Left hindlimb (tissue), 1 donor: ENCODE measurements around the gene DNAJC17.

ENCODE experiments used
- DNase-seq: peaks from one replicate; pipeline ENCODE4 v3.0.0-alpha.2; 2018

DNAJC17 gene

GRCh38 chr15:40807028-40807887 lies at the start of gene DNAJC17, which contains the start of gene ZFYVE19:
TSS of gene DNAJC17 (minus strand) at chr15:40807473. CDS start at chr15:40807446, 27 bp downstream.
TSS of gene ZFYVE19 (plus strand) at chr15:40807089. CDS start at chr15:40807590, 501 bp downstream.
- DNase-seq = peak; percentile 98

GRCh38 chr15:40856746-40857145 lies 49.5 kb upstream of the DNAJC17 start:
- no peak for DNase-seq

- DNase-seq = no peak
Observed at GRCh38 chr15:40855706-40856234, 48.5 kb upstream of the DNAJC17 start.

GRCh38 chr15:40854161-40854560 lies 46.9 kb upstream of the DNAJC17 start:
- DNase-seq = no peak

- no peak for DNase-seq
Observed at GRCh38 chr15:40853241-40853890, 46.1 kb upstream of the DNAJC17 start.

GRCh38 chr15:40852529-40852928 lies 45.3 kb upstream of the DNAJC17 start:
- no peak for DNase-seq

- DNase-seq = no peak
Observed at GRCh38 chr15:40850576-40851112, 43.4 kb upstream of the DNAJC17 start.

- DNase-seq = no peak
Observed at GRCh38 chr15:40847223-40847961, 40.1 kb upstream of the DNAJC17 start.

- no peak for DNase-seq
Observed at GRCh38 chr15:40846841-40847222, 39.6 kb upstream of the DNAJC17 start.

- DNase-seq = no peak
Observed at GRCh38 chr15:40845511-40846284, 38.4 kb upstream of the DNAJC17 start.

- no peak for DNase-seq
Observed at GRCh38 chr15:40845036-40845435, 37.8 kb upstream of the DNAJC17 start.

- no peak for DNase-seq
Observed at GRCh38 chr15:40844696-40845030, 37.4 kb upstream of the DNAJC17 start.

- DNase-seq = no peak
Observed at GRCh38 chr15:40843885-40844695, 36.8 kb upstream of the DNAJC17 start, which contains the start of gene SPINT1. TSS of gene SPINT1 (plus strand) at chr15:40844048. CDS start at chr15:40844555, 507 bp downstream.

- DNase-seq = no peak
Observed at GRCh38 chr15:40843261-40843884, 36.1 kb upstream of the DNAJC17 start.

GRCh38 chr15:40841741-40842140 lies 34.5 kb upstream of the DNAJC17 start:
- DNase-seq = no peak

GRCh38 chr15:40838756-40839155 lies 31.5 kb upstream of the DNAJC17 start:
- DNase-seq = no peak

GRCh38 chr15:40836020-40836419 lies 28.7 kb upstream of the DNAJC17 start:
- DNase-seq = no peak

GRCh38 chr15:40832903-40833302 lies 25.6 kb upstream of the DNAJC17 start:
- DNase-seq = no peak

- no peak for DNase-seq
Observed at GRCh38 chr15:40831861-40832260, 24.6 kb upstream of the DNAJC17 start.

- no peak for DNase-seq
Observed at GRCh38 chr15:40830884-40831283, 23.6 kb upstream of the DNAJC17 start.

- DNase-seq = no peak
Observed at GRCh38 chr15:40829115-40829514, 21.8 kb upstream of the DNAJC17 start.
